ENCODE data around the gene DST.
"Not testable (repeated sequence)": the region's sequence is repeated elsewhere in the genome, so short reads cannot be mapped to it uniquely, and the experiment has no call there.

DST gene

GRCh38 chr6:56573624-56574023 lies 69.1 kb downstream of the DST start:
- TF ChIP-seq CTCF (IDR thresholded peaks at IDR 0.05; ENCODE audit: low read depth, low read length) = no peak
- DNase-seq = no peak
- H3K36me3 ChIP-seq = peaks cover 4% of the 10 kb centered on the region; the same call in 1 of the 2 replicates
- H3K9me3 ChIP-seq = no peaks in the 10 kb centered on the region
- H3K27me3 ChIP-seq = no peaks in the 10 kb centered on the region
- peaks cover 40% of the 10 kb centered on the region for H3K4me1 ChIP-seq
- no peak overlapping the region for H3K4me3 ChIP-seq (ENCODE audit: low read depth, low read length)

- no peaks in the 10 kb centered on the region for H3K27me3 ChIP-seq
- no peak overlapping the region for H3K4me3 ChIP-seq (ENCODE audit: low read depth, low read length)
- TF ChIP-seq CTCF (IDR thresholded peaks at IDR 0.05; ENCODE audit: low read depth, low read length) = no peak
- no peaks in the 10 kb centered on the region for H3K36me3 ChIP-seq
- DNase-seq = peak; percentile 34
- no peaks in the 10 kb centered on the region for H3K9me3 ChIP-seq
- peaks cover 40% of the 10 kb centered on the region for H3K4me1 ChIP-seq
Measured at GRCh38 chr6:56572788-56573471, 69.8 kb downstream of the DST start.

- H3K4me1 ChIP-seq = peaks cover 40% of the 10 kb centered on the region
- no peaks in the 10 kb centered on the region; the same call in 1 of the 2 replicates for H3K36me3 ChIP-seq
- no peaks in the 10 kb centered on the region for H3K27me3 ChIP-seq
- no peak overlapping the region for H3K4me3 ChIP-seq (ENCODE audit: low read depth, low read length)
- no peak for TF ChIP-seq CTCF (IDR thresholded peaks at IDR 0.05; ENCODE audit: low read depth, low read length)
- H3K9me3 ChIP-seq = no peaks in the 10 kb centered on the region
- DNase-seq = no peak
Measured at GRCh38 chr6:56571605-56572004, 71.1 kb downstream of the DST start.

- DNase-seq = no peak
- peak; percentile 76 for TF ChIP-seq CTCF (IDR thresholded peaks at IDR 0.05; ENCODE audit: low read depth, low read length)
- H3K9me3 ChIP-seq = no peaks in the 10 kb centered on the region
- H3K36me3 ChIP-seq = peaks cover 3% of the 10 kb centered on the region
- H3K27me3 ChIP-seq = no peaks in the 10 kb centered on the region
- H3K4me1 ChIP-seq = peaks cover 33% of the 10 kb centered on the region
- H3K4me3 ChIP-seq (ENCODE audit: low read depth, low read length) = no peak overlapping the region
Measured at GRCh38 chr6:56570413-56571359, 72.0 kb downstream of the DST start.

- Histone ChIP-seq H3K4me3 (ENCODE audit: low read depth, low read length) (no peak overlapping the region), H3K36me3 (peaks cover 3% of the 10 kb centered on the region), H3K27me3 (no peaks in the 10 kb centered on the region), H3K9me3 (no peaks in the 10 kb centered on the region; the same call in 1 of the 2 replicates), H3K4me1 (peaks cover 15% of the 10 kb centered on the region)
- TF ChIP-seq CTCF (IDR thresholded peaks at IDR 0.05; ENCODE audit: low read depth, low read length) = no peak
- DNase-seq = no peak
Measured at GRCh38 chr6:56567501-56567900, 75.2 kb downstream of the DST start.

- not testable (repeated sequence) for H3K4me1 ChIP-seq; H3K9me3 ChIP-seq; H3K4me3 ChIP-seq (ENCODE audit: low read depth, low read length); DNase-seq; H3K27me3 ChIP-seq
- H3K36me3 ChIP-seq = peaks cover 11% of the 10 kb centered on the region
Measured at GRCh38 chr6:56562730-56563129, 80.0 kb downstream of the DST start.
